ENCODE results near the gene MIR17HG. TPM values are rescaled to one million over a fixed set of nuclear protein-coding genes. Genes with fewer than 3 reads are reported as not detected.

MIR17HG gene
- total RNA-seq, 4 donors from 2014 or later: 2.2 to 5.7 (median 3.3) TPM

DNA sequence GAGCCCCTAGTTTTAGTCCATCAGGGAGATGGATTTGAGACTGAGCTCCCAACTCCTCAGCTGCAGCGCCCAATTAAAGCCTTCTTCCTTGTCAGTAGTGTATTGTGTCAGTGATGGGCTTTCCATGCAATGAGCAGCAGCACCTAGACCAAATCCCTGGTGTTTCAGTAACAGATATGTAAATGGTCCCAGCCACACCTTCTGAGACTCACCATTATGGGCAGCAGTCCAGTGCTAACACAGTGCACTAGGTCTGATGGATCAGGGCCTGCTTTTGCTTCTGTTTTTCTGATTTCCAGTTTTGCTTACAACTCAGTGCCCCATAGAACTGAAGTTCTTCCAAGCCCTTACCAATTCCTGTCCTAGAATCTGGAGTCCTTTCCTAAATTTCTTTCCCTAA is 41.8 kb upstream of the MIR17HG start:
- no peaks in the 10 kb centered on the region for H3K9me3 ChIP-seq
- no peaks in the 10 kb centered on the region for H3K27me3 ChIP-seq
- H3K4me3 ChIP-seq: no peak overlapping the region
- no peak overlapping the region for H3K27ac ChIP-seq
- 91 to 95% methylated on average over 1 of the region's 1 CpG for WGBS, 2 donors
- H3K4me1 ChIP-seq: peaks cover 0 to 17% (median 0%) of the 10 kb centered on the region in 4 donors
- no peak for DNase-seq (ENCODE audit: low spot score in 2 of 2)
- TF ChIP-seq POLR2A (IDR thresholded peaks at IDR 0.05) (no peak), EP300 (IDR thresholded peaks at IDR 0.05) (no peak)
- TF ChIP-seq, protein P1, sequence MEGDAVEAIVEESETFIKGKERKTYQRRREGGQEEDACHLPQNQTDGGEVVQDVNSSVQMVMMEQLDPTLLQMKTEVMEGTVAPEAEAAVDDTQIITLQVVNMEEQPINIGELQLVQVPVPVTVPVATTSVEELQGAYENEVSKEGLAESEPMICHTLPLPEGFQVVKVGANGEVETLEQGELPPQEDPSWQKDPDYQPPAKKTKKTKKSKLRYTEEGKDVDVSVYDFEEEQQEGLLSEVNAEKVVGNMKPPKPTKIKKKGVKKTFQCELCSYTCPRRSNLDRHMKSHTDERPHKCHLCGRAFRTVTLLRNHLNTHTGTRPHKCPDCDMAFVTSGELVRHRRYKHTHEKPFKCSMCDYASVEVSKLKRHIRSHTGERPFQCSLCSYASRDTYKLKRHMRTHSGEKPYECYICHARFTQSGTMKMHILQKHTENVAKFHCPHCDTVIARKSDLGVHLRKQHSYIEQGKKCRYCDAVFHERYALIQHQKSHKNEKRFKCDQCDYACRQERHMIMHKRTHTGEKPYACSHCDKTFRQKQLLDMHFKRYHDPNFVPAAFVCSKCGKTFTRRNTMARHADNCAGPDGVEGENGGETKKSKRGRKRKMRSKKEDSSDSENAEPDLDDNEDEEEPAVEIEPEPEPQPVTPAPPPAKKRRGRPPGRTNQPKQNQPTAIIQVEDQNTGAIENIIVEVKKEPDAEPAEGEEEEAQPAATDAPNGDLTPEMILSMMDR (IDR thresholded peaks at IDR 0.05): no peak
- H3K36me3 ChIP-seq: no peaks in the 10 kb centered on the region

DNA sequence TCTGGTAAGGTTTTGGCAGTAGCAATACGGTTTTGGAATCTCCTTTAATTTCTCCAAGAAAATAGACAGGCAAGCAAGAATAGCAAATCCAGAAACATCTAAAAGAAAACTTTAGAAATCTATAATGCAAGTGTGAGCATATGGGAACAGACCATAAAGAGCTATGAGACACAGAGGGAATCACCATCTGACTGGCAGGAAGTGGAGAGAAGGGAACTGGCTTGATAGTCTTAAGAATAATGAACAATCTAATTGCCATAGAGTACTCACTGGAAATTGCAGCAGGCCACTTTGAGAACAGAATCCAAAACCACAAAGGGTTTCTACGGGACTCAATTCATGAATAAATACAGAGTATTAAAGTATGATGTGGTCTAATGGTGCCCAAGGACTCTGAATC is 39.6 kb upstream of the MIR17HG start:
- no peaks in the 10 kb centered on the region for H3K27me3 ChIP-seq
- TF ChIP-seq, protein P1 (IDR thresholded peaks at IDR 0.05): no peak
- 75 to 78% methylated on average over 2 of the region's 2 CpGs for WGBS, 2 donors
- no peak overlapping the region for H3K27ac ChIP-seq
- no peaks in the 10 kb centered on the region for H3K36me3 ChIP-seq
- no peak overlapping the region for H3K4me3 ChIP-seq
- peaks cover 0 to 17% (median 0%) of the 10 kb centered on the region in 4 donors for H3K4me1 ChIP-seq
- H3K9me3 ChIP-seq: no peaks in the 10 kb centered on the region
- DNase-seq (ENCODE audit: low spot score in 2 of 2): no peak

DNA sequence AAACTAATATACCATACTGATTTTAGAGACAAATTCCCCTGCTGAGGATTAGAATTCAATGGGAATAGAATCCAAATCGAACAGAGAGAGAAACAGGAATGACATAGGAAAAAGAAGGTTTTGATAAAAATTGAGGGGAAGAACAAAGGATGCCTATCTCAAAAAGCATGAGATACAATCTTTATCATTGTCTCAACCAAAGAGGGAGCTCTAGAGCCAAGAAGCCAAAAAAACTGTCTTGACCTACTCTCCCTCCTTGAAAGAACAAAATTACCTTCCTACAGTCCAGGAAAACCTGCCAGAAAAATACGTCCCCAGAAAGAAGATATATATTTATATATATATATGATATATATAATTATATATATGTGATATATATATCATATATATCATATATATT is 39.2 kb upstream of the MIR17HG start:
- 49 to 55% methylated on average over 2 of the region's 2 CpGs for WGBS, 2 donors
- no peak for DNase-seq (ENCODE audit: low spot score in 2 of 2)
- TF ChIP-seq EP300 (IDR thresholded peaks at IDR 0.05) (no peak), POLR2A (IDR thresholded peaks at IDR 0.05) (no peak)

DNA sequence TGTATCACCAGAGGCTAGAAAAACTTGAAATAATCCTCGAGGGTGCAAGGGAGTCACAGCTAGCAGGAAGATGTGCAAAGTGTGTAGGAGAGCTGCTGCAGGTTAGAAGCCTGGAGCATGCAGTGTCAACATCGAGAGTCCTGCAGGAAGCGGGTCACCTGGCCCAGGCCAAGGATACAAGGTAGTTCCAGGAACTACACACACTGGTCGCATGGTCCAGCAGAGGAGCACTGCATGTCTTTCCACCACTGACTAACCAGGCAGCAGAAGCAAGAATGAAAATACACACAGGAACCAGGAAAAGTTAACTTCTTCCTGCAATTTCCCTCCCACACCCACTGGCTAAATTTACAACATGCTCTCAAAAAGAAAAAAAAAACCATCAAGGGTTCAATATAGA is 36.0 kb upstream of the MIR17HG start:
- Histone ChIP-seq H3K27ac (no peak overlapping the region), H3K4me3 (no peak overlapping the region), H3K9me3 (no peaks in the 10 kb centered on the region), H3K4me1 (peaks cover 0 to 8% (median 0%) of the 10 kb centered on the region in 4 donors), H3K27me3 (no peaks in the 10 kb centered on the region), H3K36me3 (no peaks in the 10 kb centered on the region)
- TF ChIP-seq POLR2A (IDR thresholded peaks at IDR 0.05): no peak
- TF ChIP-seq EP300 (IDR thresholded peaks at IDR 0.05): no peak
- TF ChIP-seq, protein P1 (IDR thresholded peaks at IDR 0.05): no peak
- no peak for DNase-seq (ENCODE audit: low spot score in 2 of 2)
- 74 to 82% methylated on average over 4 of the region's 4 CpGs for WGBS, 2 donors

More for the DNA sequence above, 39.2 kb upstream of the MIR17HG start:
- Histone ChIP-seq H3K27me3 (no peaks in the 10 kb centered on the region), H3K9me3 (no peaks in the 10 kb centered on the region), H3K36me3 (no peaks in the 10 kb centered on the region), H3K4me1 (peaks cover 0 to 17% (median 0%) of the 10 kb centered on the region in 4 donors), H3K27ac (no peak overlapping the region), H3K4me3 (no peak overlapping the region)

DNA sequence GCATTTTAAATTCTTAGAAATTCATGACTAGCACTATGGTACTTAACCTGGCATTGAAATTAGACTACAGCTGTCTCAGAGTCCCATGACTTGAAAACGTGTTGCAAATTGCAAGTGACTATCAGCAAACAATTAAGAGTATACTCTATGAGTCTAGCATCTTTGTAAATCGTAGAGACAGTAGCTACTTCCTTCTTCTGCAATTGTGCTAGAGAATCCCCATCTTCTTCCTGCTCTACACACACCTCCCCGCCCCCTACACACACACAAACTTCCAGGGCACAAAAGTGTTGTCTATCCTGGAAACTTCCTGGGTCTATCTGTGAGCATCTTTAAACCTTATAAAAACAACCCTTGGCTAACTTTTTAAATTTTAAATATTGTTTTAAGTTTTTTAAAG is 35.2 kb upstream of the MIR17HG start:
- DNase-seq (ENCODE audit: low spot score in 2 of 2): no peak
- TF ChIP-seq, protein P1 (IDR thresholded peaks at IDR 0.05): no peak
- TF ChIP-seq POLR2A (IDR thresholded peaks at IDR 0.05): no peak
- no peak for TF ChIP-seq EP300 (IDR thresholded peaks at IDR 0.05)
- no peak overlapping the region for H3K27ac ChIP-seq
- peaks cover 0 to 8% (median 0%) of the 10 kb centered on the region in 4 donors for H3K4me1 ChIP-seq
- H3K4me3 ChIP-seq: no peak overlapping the region
- no peaks in the 10 kb centered on the region for H3K9me3 ChIP-seq
- no peaks in the 10 kb centered on the region for H3K27me3 ChIP-seq
- H3K36me3 ChIP-seq: no peaks in the 10 kb centered on the region
- 60 to 61% methylated on average over 3 of the region's 3 CpGs for WGBS, 2 donors

DNA sequence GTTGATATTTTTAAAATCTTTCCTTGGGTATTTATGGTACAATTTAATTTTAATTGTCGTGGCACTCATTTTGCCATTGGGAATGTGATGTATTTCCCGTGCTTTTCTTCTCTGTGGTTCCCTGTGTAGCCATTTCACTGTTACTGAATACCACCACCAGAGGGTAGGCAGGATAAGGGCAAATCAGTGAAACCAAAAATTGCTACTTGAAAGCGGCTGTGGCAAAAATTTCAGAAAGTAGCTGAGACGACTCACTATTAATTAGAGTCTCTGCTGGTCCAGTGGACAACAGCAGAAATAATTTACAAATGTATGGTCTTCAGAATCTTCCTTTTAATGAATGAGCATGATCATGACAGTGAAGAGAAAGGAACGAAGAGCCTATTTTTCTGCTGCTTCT is 34.4 kb upstream of the MIR17HG start:
- TF ChIP-seq, protein P1 (IDR thresholded peaks at IDR 0.05): peak; percentile 50 to 69 (median 63)
- no peak for TF ChIP-seq POLR2A (IDR thresholded peaks at IDR 0.05)
- Histone ChIP-seq H3K27me3 (no peaks in the 10 kb centered on the region), H3K4me1 (peaks cover 0 to 8% (median 0%) of the 10 kb centered on the region in 4 donors), H3K27ac (no peak overlapping the region), H3K36me3 (no peaks in the 10 kb centered on the region), H3K9me3 (no peaks in the 10 kb centered on the region), H3K4me3 (no peak overlapping the region)
- WGBS, 2 donors: 15 to 17% methylated on average over 5 of the region's 5 CpGs
- peak in 1 of 2 donors; percentile 22 for DNase-seq (ENCODE audit: low spot score in 2 of 2)
